ENCODE results near the gene ARHGEF40.
A peak's percentile ranks its signal among the peaks of the same experiment; 100 is the strongest.

Gene ARHGEF40

GRCh38 chr14:21097636-21098075, 27.6 kb downstream of the ARHGEF40 start:
- TF ChIP-seq SIN3A (IDR thresholded peaks at IDR 0.05; ENCODE audit: borderline replicate concordance, insufficient read depth, low read length) (no peak), TAF1 (IDR thresholded peaks at IDR 0.05; ENCODE audit: borderline replicate concordance, insufficient read depth, low read length) (no peak), FOXP2 (optimal IDR thresholded peaks at IDR 0.05; ENCODE audit: borderline replicate concordance, extremely low read depth, extremely low read length, insufficient read depth) (no peak), POLR2AphosphoS5 (IDR thresholded peaks at IDR 0.05; ENCODE audit: low read depth, low read length) (no peak)
- TF ChIP-seq, protein P1, sequence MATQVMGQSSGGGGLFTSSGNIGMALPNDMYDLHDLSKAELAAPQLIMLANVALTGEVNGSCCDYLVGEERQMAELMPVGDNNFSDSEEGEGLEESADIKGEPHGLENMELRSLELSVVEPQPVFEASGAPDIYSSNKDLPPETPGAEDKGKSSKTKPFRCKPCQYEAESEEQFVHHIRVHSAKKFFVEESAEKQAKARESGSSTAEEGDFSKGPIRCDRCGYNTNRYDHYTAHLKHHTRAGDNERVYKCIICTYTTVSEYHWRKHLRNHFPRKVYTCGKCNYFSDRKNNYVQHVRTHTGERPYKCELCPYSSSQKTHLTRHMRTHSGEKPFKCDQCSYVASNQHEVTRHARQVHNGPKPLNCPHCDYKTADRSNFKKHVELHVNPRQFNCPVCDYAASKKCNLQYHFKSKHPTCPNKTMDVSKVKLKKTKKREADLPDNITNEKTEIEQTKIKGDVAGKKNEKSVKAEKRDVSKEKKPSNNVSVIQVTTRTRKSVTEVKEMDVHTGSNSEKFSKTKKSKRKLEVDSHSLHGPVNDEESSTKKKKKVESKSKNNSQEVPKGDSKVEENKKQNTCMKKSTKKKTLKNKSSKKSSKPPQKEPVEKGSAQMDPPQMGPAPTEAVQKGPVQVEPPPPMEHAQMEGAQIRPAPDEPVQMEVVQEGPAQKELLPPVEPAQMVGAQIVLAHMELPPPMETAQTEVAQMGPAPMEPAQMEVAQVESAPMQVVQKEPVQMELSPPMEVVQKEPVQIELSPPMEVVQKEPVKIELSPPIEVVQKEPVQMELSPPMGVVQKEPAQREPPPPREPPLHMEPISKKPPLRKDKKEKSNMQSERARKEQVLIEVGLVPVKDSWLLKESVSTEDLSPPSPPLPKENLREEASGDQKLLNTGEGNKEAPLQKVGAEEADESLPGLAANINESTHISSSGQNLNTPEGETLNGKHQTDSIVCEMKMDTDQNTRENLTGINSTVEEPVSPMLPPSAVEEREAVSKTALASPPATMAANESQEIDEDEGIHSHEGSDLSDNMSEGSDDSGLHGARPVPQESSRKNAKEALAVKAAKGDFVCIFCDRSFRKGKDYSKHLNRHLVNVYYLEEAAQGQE (IDR thresholded peaks at IDR 0.05; ENCODE audit: insufficient read depth in 1 of 2, low read depth in 2 of 2, low read length in 2 of 2) = no peak

DNA sequence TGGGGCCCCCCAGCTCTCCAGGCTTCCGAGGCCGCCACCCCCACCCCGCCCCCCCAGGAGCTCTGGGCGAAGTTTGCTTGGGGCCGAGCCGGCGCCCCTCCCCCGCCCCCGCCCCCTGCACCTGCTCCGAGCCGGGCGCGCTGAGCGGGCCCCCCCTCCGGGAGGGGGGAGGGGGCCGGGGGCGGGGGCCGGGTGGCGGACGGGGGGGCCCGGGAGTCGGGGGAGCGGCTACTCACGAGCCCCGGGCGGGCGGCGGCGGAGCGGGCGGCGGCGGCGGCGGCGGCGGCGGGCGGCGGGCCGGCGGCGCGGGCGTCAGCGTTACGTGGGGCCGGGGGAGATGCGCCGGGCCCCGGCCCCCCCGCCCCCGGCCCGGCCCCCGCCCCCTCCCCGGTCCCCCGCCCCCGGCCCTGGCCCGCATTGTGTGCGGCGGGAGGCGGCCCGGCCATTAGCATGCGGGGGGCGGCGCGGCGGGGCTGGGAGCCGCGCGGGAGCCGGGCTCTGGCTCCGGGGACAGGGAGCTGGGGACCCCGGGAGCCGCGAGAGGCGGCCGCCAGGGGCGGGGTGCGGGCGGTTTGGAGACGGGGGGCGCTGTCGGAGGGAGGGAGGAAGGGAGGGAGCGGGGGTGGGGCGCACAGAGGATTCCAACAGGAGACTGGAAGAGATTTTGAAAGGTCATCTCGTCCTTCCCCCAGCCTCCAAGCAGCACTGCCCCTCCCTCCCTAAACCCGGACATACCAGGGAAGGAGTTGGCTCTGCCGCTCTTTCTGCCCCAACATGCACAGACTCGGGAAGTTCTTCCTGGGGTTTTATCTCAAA, 28.2 kb downstream of the ARHGEF40 start, which contains the start of gene ZNF219:
TSS of gene ZNF219 (minus strand) at position 580 of the 816 bp plus-strand sequence. CDS start 5,064 bp downstream, outside the sequence.
- TF ChIP-seq, protein P1 (IDR thresholded peaks at IDR 0.05; ENCODE audit: insufficient read depth in 1 of 2, low read depth in 2 of 2, low read length in 2 of 2) = no peak
- TF ChIP-seq POLR2AphosphoS5 (IDR thresholded peaks at IDR 0.05; ENCODE audit: low read depth, low read length) = peak; percentile 46; the same call in 1 of the 2 replicates
- TF ChIP-seq TAF1 (IDR thresholded peaks at IDR 0.05; ENCODE audit: borderline replicate concordance, insufficient read depth, low read length) = 0 out of 2 replicates have a peak, but pooled peaks have one; percentile 48
- TF ChIP-seq FOXP2 (optimal IDR thresholded peaks at IDR 0.05; ENCODE audit: borderline replicate concordance, extremely low read depth, extremely low read length, insufficient read depth) = no peak
- TF ChIP-seq SIN3A (IDR thresholded peaks at IDR 0.05; ENCODE audit: borderline replicate concordance, insufficient read depth, low read length) = no peak

- TF ChIP-seq SIN3A (IDR thresholded peaks at IDR 0.05; ENCODE audit: borderline replicate concordance, insufficient read depth, low read length) (no peak), POLR2AphosphoS5 (IDR thresholded peaks at IDR 0.05; ENCODE audit: low read depth, low read length) (no peak), TAF1 (IDR thresholded peaks at IDR 0.05; ENCODE audit: borderline replicate concordance, insufficient read depth, low read length) (no peak), FOXP2 (optimal IDR thresholded peaks at IDR 0.05; ENCODE audit: borderline replicate concordance, extremely low read depth, extremely low read length, insufficient read depth) (no peak)
- TF ChIP-seq, protein P1 (IDR thresholded peaks at IDR 0.05; ENCODE audit: insufficient read depth in 1 of 2, low read depth in 2 of 2, low read length in 2 of 2) = no peak
These were observed 28.9 kb downstream of the ARHGEF40 start for GRCh38 chr14:21098892-21099595.

DNA sequence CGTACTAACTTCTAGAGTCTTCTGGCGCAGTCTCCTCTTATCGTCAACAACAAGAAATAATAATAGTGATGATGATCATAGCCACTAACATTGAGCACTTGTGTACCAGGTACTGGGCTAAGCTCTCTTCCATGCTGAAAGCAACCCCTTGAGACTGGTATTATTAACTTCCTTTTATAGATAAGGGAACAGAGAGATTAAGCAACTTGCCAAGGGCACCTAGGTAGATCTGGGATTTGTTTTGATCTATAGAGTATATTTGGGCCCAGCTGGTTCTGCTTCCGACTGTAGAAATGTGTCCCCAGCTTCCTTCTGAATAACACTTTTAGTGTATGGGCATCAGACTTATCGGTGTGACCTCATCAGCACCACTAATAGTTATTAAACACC, 29.5 kb downstream of the ARHGEF40 start:
- TF ChIP-seq FOXP2 (optimal IDR thresholded peaks at IDR 0.05; ENCODE audit: borderline replicate concordance, extremely low read depth, extremely low read length, insufficient read depth) (no peak), SIN3A (IDR thresholded peaks at IDR 0.05; ENCODE audit: borderline replicate concordance, insufficient read depth, low read length) (no peak), TAF1 (IDR thresholded peaks at IDR 0.05; ENCODE audit: borderline replicate concordance, insufficient read depth, low read length) (no peak), POLR2AphosphoS5 (IDR thresholded peaks at IDR 0.05; ENCODE audit: low read depth, low read length) (no peak)
- TF ChIP-seq, protein P1 (IDR thresholded peaks at IDR 0.05; ENCODE audit: insufficient read depth in 1 of 2, low read depth in 2 of 2, low read length in 2 of 2) = no peak
